Peyer's patch (tissue), 4 donors: ENCODE results near the gene MTARC2.

Experiments used
- POLR2A ChIP-seq, 2 donors: fragments of 450-650 bp; IDR thresholded peaks; one replicate each; pipeline ENCODE4 v1.5.1; 2017; ENCODE audit warnings: antibody characterized with exemption in 2 of 2, mild to moderate bottlenecking in 2 of 2, moderate library complexity in 2 of 2
- TF ChIP-seq, protein P1 (sequence below), 6 experiments: fragments of 450-650 bp in 4 of 6; fragments of 200-600 bp in 2 of 6; sonication (generic) in 1 of 6; IDR thresholded peaks; one replicate each; pipeline ENCODE4 v1.5.1; 2017 to 2019; ENCODE audit warnings: antibody characterized with exemption in 6 of 6, mild to moderate bottlenecking in 3 of 6, moderate library complexity in 1 of 6

- no peak for TF ChIP-seq POLR2A (IDR thresholded peaks at IDR 0.05)
- TF ChIP-seq, protein P1, sequence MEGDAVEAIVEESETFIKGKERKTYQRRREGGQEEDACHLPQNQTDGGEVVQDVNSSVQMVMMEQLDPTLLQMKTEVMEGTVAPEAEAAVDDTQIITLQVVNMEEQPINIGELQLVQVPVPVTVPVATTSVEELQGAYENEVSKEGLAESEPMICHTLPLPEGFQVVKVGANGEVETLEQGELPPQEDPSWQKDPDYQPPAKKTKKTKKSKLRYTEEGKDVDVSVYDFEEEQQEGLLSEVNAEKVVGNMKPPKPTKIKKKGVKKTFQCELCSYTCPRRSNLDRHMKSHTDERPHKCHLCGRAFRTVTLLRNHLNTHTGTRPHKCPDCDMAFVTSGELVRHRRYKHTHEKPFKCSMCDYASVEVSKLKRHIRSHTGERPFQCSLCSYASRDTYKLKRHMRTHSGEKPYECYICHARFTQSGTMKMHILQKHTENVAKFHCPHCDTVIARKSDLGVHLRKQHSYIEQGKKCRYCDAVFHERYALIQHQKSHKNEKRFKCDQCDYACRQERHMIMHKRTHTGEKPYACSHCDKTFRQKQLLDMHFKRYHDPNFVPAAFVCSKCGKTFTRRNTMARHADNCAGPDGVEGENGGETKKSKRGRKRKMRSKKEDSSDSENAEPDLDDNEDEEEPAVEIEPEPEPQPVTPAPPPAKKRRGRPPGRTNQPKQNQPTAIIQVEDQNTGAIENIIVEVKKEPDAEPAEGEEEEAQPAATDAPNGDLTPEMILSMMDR (IDR thresholded peaks at IDR 0.05): no peak
Measured at GRCh38 chr1:220827445-220828178, 79.5 kb downstream of the MTARC2 start.
